Peyer's patch (tissue), 4 donors: ENCODE data around the gene SULT2B1.

Experiments
- POLR2A ChIP-seq, 2 donors: fragments of 450-650 bp; IDR thresholded peaks; one replicate each; pipeline ENCODE4 v1.5.1; 2017; ENCODE audit warnings: antibody characterized with exemption in 2 of 2, mild to moderate bottlenecking in 2 of 2, moderate library complexity in 2 of 2
- TF ChIP-seq, protein P1 (sequence below), 6 experiments: fragments of 450-650 bp in 4 of 6; fragments of 200-600 bp in 2 of 6; sonication (generic) in 1 of 6; IDR thresholded peaks; one replicate each; pipeline ENCODE4 v1.5.1; 2017 to 2019; ENCODE audit warnings: antibody characterized with exemption in 6 of 6, mild to moderate bottlenecking in 3 of 6, moderate library complexity in 1 of 6

GRCh38 chr19:48611872-48612271 is 59.9 kb downstream of the SULT2B1 start:
- TF ChIP-seq, protein P1, sequence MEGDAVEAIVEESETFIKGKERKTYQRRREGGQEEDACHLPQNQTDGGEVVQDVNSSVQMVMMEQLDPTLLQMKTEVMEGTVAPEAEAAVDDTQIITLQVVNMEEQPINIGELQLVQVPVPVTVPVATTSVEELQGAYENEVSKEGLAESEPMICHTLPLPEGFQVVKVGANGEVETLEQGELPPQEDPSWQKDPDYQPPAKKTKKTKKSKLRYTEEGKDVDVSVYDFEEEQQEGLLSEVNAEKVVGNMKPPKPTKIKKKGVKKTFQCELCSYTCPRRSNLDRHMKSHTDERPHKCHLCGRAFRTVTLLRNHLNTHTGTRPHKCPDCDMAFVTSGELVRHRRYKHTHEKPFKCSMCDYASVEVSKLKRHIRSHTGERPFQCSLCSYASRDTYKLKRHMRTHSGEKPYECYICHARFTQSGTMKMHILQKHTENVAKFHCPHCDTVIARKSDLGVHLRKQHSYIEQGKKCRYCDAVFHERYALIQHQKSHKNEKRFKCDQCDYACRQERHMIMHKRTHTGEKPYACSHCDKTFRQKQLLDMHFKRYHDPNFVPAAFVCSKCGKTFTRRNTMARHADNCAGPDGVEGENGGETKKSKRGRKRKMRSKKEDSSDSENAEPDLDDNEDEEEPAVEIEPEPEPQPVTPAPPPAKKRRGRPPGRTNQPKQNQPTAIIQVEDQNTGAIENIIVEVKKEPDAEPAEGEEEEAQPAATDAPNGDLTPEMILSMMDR (IDR thresholded peaks at IDR 0.05): no peak
- TF ChIP-seq POLR2A (IDR thresholded peaks at IDR 0.05): no peak
